Astrocyte of the cerebellum (primary cell): ENCODE results near the gene PRCD.

Source experiments
- DNase-seq: peaks from one replicate; pipeline ENCODE4 v3.0.0-alpha.2; 2011; ENCODE audit warnings: low read depth
- H3K4me3 ChIP-seq: 2 replicates; pipeline ENCODE4 v1.5.1; 2011; ENCODE audit warnings: mild to moderate bottlenecking, low read depth, low read length, moderate library complexity
- in situ Hi-C: cut with HindIII; loops from 2 replicates; pipeline ENCODE4 v1.10.0; 2017; ENCODE audit warnings: low sequenced_read_pairs
- TF ChIP-seq, protein P1 (sequence below): IDR thresholded peaks from 2 replicates; pipeline ENCODE4 v1.5.1; 2012; ENCODE audit warnings: low read length, low read depth, moderate library complexity, mild to moderate bottlenecking; ENCODE audit errors: missing control alignments

Gene PRCD

DNA sequence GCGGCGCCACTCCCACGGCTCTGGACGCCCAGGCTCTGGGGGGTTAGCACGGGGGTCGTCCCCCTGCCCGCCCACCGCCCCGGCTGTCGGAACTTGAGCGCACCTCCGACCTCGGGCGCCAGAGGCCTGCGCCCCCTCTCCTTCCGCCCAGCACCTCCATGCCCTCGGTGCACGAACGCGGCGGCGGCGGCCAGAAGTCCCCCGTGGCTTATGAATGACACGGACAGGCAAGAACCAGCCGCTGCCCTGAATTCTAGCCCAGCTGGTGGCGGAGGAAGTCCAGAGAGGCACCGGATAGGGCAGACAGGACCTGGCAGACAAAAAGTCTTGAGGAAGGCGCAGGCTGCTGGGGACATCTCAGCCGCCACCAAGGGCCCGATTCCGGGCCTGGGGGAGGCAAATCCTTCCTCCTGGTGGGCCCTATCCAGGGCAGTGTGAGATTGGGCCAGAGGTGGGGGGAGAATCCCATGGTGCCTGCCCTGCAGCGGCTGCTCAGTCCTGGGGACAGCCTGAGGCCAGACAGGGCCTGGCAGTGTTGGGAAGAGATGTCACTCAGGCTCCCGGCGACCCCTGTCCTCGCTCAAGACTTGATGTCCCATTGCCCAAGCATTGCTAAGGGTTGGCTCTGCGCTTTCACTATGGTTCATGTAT is 1.4 kb upstream of the PRCD start:
- in situ Hi-C loops = no loop called here
- TF ChIP-seq, protein P1, sequence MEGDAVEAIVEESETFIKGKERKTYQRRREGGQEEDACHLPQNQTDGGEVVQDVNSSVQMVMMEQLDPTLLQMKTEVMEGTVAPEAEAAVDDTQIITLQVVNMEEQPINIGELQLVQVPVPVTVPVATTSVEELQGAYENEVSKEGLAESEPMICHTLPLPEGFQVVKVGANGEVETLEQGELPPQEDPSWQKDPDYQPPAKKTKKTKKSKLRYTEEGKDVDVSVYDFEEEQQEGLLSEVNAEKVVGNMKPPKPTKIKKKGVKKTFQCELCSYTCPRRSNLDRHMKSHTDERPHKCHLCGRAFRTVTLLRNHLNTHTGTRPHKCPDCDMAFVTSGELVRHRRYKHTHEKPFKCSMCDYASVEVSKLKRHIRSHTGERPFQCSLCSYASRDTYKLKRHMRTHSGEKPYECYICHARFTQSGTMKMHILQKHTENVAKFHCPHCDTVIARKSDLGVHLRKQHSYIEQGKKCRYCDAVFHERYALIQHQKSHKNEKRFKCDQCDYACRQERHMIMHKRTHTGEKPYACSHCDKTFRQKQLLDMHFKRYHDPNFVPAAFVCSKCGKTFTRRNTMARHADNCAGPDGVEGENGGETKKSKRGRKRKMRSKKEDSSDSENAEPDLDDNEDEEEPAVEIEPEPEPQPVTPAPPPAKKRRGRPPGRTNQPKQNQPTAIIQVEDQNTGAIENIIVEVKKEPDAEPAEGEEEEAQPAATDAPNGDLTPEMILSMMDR = no peak
- H3K4me3 ChIP-seq = peak overlapping the region; percentile 33
- DNase-seq = no peak

DNA sequence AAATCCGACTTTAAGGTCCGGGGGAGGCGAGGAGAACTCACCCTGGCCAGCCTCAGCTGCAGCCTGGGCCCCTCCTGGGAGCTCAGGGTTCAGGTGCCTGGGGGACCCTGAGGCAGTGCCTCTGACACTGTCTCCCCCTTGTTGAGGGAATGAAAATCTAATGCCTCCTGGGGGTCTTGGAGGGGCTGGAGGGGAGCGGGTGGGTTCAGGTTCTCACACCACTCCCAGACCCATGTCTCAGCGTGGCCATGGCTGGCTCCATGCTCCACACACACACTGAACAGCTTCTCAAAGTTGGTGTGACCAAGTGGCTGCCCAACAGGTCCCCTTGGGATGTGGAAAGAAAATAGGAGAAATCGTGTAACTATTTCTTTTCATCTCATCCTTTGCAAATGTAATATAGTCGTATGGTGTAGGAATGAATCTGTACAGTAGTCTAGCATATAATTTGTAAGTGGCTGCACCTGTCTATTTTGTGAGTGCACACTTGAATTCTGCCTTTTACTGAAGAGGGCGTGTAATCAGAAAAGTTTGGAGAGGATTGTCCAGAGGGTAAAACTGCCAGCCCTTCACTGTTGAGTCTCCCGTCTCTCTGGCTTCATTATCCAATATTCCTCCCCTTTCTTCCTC is 788 bp upstream of the PRCD start:
- TF ChIP-seq, protein P1 = no peak
- no peak overlapping the region for H3K4me3 ChIP-seq
- DNase-seq = no peak
- in situ Hi-C loops = no loop called here

DNA sequence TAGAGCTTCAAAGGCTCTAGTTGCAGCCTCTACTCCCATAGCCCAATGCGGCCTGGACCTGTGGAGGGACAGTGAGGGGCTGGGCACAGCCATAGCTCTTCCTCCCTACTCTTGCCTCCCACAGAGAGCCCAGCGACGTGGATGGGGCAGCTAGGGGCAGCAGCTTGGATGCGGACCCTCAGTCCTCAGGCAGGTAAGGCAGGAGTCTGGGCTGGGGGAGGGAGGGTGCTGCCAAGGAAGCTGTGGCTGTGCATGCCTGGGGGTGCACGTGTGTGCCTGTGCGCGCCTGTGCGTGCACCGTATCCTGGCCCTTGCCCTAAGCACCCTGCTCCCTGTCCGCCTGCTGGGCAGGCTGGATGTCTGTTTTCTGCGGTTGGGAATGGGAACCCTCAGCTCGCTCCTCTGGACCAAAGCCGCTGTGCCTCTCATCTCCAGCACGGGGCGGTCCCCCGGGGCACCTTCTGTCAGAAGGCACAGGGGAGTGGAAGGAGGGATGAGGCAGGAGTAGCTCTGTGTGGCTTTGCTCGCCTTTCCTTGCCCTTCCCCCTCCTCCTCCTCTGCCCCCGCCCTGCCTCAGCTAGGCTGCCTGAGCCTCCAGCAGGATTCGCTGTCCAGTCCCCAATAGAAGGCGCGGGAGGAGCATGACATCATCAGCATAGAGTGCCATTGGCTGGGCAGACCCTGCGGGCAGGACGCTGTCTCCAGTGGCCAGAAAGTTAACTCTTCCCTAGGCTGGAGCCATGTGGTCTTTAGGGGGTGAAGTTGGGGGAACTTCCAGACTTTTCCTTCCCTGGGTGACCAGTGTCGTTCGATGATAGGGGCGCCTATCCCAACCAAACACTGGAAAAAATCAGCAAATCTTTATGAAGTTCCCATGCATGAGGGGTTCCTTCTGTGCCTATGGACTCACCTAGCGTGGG is 797 bp downstream of the PRCD start:
- peak overlapping the region; percentile 27 for H3K4me3 ChIP-seq
- TF ChIP-seq, protein P1 = no peak
- peak; percentile 83 for DNase-seq
- in situ Hi-C loops = no loop called here

GRCh38 chr17:76541739-76542454 is 2.1 kb downstream of the PRCD start:
- in situ Hi-C loops = no loop called here
- TF ChIP-seq, protein P1 = no peak
- no peak for DNase-seq

GRCh38 chr17:76542566-76542971 is 2.7 kb downstream of the PRCD start:
- no peak for DNase-seq
- H3K4me3 ChIP-seq = no peak overlapping the region
- in situ Hi-C loops = no loop called here
- TF ChIP-seq, protein P1 = no peak

More at GRCh38 chr17:76541739-76542454, 2.1 kb downstream of the PRCD start:
- no peak overlapping the region for H3K4me3 ChIP-seq

GRCh38 chr17:76542984-76543383 is 3.1 kb downstream of the PRCD start:
- no peak for DNase-seq
- H3K4me3 ChIP-seq = no peak overlapping the region
- in situ Hi-C loops = no loop called here
- TF ChIP-seq, protein P1 = no peak
